ENCODE results near the gene LPIN3. TPM values are rescaled to one million over a fixed set of nuclear protein-coding genes. Genes with fewer than 3 reads are reported as not detected.

LPIN3 gene
- total RNA-seq, 1 experiment from 2014 or later: 27.9 TPM

DNA sequence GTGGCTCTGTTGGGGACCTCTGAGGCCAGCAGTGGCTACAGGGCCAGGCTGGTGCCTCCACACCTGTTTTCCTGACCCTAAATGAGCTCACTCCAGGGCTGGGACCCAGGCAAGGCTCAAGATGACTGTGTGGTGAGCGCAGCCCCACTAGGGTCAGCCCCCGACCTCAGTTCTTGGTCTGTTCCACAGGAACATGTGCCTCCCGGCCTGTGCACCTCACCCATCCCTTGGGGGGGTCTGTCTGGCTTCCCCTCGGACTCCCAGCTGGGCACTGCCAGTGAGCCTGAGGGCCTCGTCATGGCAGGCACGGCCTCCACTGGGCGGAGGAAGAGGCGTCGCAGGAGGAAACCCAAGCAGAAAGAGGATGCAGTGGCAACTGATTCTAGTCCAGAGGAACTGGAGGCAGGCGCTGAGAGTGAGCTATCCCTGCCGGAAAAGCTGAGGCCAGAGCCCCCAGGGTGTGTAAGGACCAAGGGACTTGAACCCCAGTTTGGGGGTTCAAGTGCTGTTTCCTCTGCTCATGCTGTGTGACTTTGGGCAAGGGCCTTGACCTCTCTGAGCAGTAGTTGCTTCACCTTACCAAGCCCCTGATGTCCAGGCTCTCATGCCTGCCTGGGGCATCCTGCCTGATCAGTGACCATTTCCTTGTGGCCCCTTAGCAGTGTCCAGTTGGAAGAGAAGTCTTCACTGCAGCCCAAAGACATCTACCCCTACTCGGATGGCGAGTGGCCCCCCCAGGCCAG is 8.0 kb downstream of the LPIN3 start:
- CTCF ChIA-PET: interaction anchor here (0.6 kb wide), 1 partner anchor 716 kb away, joined by 7 read pairs; no protein-coding TSS in a partner anchor
- Histone ChIP-seq H3K36me3 (ENCODE audit: low read depth, low read length) (peaks cover 9% of the 10 kb centered on the region; the same call in 1 of the 2 replicates), H3K27me3 (ENCODE audit: low read length) (no peaks in the 10 kb centered on the region)

DNA sequence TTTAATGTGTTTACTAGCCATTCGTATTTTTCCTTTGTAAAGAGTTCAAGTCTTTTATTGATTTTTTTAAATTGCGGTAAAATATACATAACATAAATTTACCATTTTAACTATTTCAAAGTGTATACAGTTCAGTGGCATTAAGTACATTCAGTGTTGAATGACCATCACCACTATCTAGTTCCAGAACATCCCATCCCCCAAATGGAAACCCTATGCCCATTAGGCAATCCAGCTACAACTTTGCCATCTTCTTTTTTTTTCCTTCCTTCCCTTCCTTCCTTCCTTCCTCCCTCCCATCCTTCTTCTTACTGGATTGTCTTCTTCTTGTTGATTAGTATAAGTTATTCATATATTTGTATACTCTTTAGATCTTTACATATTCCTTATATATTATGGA is 8.6 kb downstream of the LPIN3 start:
- H3K9me3 ChIP-seq (ENCODE audit: low read length): no peaks in the 10 kb centered on the region
- H3F3A ChIP-seq (ENCODE audit: low read length, unreplicated experiment): no peaks in the 10 kb centered on the region
- no peaks in the 10 kb centered on the region for H3K27me3 ChIP-seq (ENCODE audit: low read length)
- BruUV-seq (replicated peaks): no TSS peak
- peaks cover 9% of the 10 kb centered on the region; the same call in 1 of the 2 replicates for H3K36me3 ChIP-seq (ENCODE audit: low read depth, low read length)
- CTCF ChIA-PET: interaction anchor here (0.6 kb wide), 1 partner anchor 62 kb away, joined by 4 read pairs; no protein-coding TSS in a partner anchor
- DNase-seq: no peak
- H3K4me1 ChIP-seq (ENCODE audit: insufficient read depth, low read length): no peaks in the 10 kb centered on the region
- ATAC-seq: peak; percentile 16; the same call in 1 of the 2 replicates
- intact Hi-C loops (cut with micrococcal nuclease): no loop called here
- no peak overlapping the region for H3K4me2 ChIP-seq (ENCODE audit: low read length)
- H4K20me1 ChIP-seq (ENCODE audit: low read length): no peaks in the 10 kb centered on the region
- TF ChIP-seq EZH2phosphoT487 (IDR thresholded peaks at IDR 0.05; ENCODE audit: borderline replicate concordance, low read length): no peak
- no peak for TF ChIP-seq EZH2 (IDR thresholded peaks at IDR 0.05; ENCODE audit: low read length, unreplicated experiment)
- TF ChIP-seq CTCF (conservative IDR thresholded peaks at IDR 0.05; ENCODE audit: low read depth, low read length): no peak
- peaks cover 2% of the 10 kb centered on the region; the same call in 1 of the 2 replicates for H3K79me2 ChIP-seq (ENCODE audit: low read length)
- no peak overlapping the region for H3K4me3 ChIP-seq (ENCODE audit: low read length)
- POLR2A ChIA-PET (ENCODE audit: unreplicated experiment): no interaction called here
- no peak overlapping the region for H3K27ac ChIP-seq (ENCODE audit: low read length)
- H3K9ac ChIP-seq (ENCODE audit: low read length): no peak overlapping the region
- no peak overlapping the region for H2AFZ ChIP-seq (ENCODE audit: low read length)
- H3K9me2 ChIP-seq (replicated peaks; ENCODE audit: low read length): no peaks in the 10 kb centered on the region

More for the DNA sequence above, 8.0 kb downstream of the LPIN3 start:
- no peak for DNase-seq
- no peak for ATAC-seq
- no peaks in the 10 kb centered on the region for H3F3A ChIP-seq (ENCODE audit: low read length, unreplicated experiment)
- no peak overlapping the region for H3K9ac ChIP-seq (ENCODE audit: low read length)
- peaks cover 6% of the 10 kb centered on the region for H3K79me2 ChIP-seq (ENCODE audit: low read length)
- no TSS peak for BruUV-seq (replicated peaks)
- no peaks in the 10 kb centered on the region for H3K9me3 ChIP-seq (ENCODE audit: low read length)
- H4K20me1 ChIP-seq (ENCODE audit: low read length): no peaks in the 10 kb centered on the region
- no peak for TF ChIP-seq EZH2 (IDR thresholded peaks at IDR 0.05; ENCODE audit: low read length, unreplicated experiment)
- no peak for TF ChIP-seq CTCF (conservative IDR thresholded peaks at IDR 0.05; ENCODE audit: low read depth, low read length)
- no peak for TF ChIP-seq EZH2phosphoT487 (IDR thresholded peaks at IDR 0.05; ENCODE audit: borderline replicate concordance, low read length)
- H3K27ac ChIP-seq (ENCODE audit: low read length): no peak overlapping the region
- H3K4me1 ChIP-seq (ENCODE audit: insufficient read depth, low read length): no peaks in the 10 kb centered on the region
- intact Hi-C loops (cut with micrococcal nuclease): no loop called here
- H3K9me2 ChIP-seq (replicated peaks; ENCODE audit: low read length): no peaks in the 10 kb centered on the region
- POLR2A ChIA-PET (ENCODE audit: unreplicated experiment): no interaction called here
- no peak overlapping the region for H3K4me2 ChIP-seq (ENCODE audit: low read length)
- no peak overlapping the region for H3K4me3 ChIP-seq (ENCODE audit: low read length)
- H2AFZ ChIP-seq (ENCODE audit: low read length): no peak overlapping the region

DNA sequence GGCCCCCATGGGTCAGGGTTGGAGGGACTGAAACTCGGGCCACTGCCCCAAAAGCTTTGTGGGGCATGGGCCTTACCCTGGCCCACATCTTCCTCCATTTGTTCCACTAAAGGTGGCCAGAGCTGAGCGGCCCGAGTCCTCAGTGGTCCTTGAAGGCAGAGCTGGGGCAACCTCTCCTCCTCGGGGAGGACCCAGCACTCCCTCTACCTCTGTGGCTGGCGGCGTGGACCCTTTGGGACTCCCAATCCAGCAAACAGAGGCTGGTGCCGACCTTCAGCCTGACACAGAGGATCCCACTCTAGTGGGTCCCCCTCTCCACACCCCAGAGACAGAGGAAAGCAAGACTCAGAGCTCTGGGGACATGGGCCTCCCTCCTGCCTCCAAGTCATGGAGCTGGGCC is 9.3 kb downstream of the LPIN3 start:
- Histone ChIP-seq H3K79me2 (ENCODE audit: low read length) (no peaks in the 10 kb centered on the region), H3F3A (ENCODE audit: low read length, unreplicated experiment) (no peaks in the 10 kb centered on the region), H4K20me1 (ENCODE audit: low read length) (no peaks in the 10 kb centered on the region), H3K27me3 (ENCODE audit: low read length) (no peaks in the 10 kb centered on the region), H3K27ac (ENCODE audit: low read length) (no peak overlapping the region), H3K9ac (ENCODE audit: low read length) (no peak overlapping the region), H2AFZ (ENCODE audit: low read length) (no peak overlapping the region), H3K4me1 (ENCODE audit: insufficient read depth, low read length) (no peaks in the 10 kb centered on the region), H3K36me3 (ENCODE audit: low read depth, low read length) (peaks cover 9% of the 10 kb centered on the region; the same call in 1 of the 2 replicates), H3K9me3 (ENCODE audit: low read length) (no peaks in the 10 kb centered on the region), H3K9me2 (replicated peaks; ENCODE audit: low read length) (no peaks in the 10 kb centered on the region), H3K4me2 (ENCODE audit: low read length) (no peak overlapping the region), H3K4me3 (ENCODE audit: low read length) (no peak overlapping the region)
- CTCF ChIA-PET: interaction anchor here (0.6 kb wide), 1 partner anchor 61 kb away, joined by 4 read pairs; no protein-coding TSS in a partner anchor
- DNase-seq (no peak), ATAC-seq (no peak)
- POLR2A ChIA-PET (ENCODE audit: unreplicated experiment): no interaction called here
- intact Hi-C loops (cut with micrococcal nuclease): no loop called here
- BruUV-seq (replicated peaks): no TSS peak
- TF ChIP-seq EZH2 (IDR thresholded peaks at IDR 0.05; ENCODE audit: low read length, unreplicated experiment): no peak
- no peak for TF ChIP-seq EZH2phosphoT487 (IDR thresholded peaks at IDR 0.05; ENCODE audit: borderline replicate concordance, low read length)
- no peak for TF ChIP-seq CTCF (conservative IDR thresholded peaks at IDR 0.05; ENCODE audit: low read depth, low read length)

All from PC-3 (cell line).